GM12878 (cell line): Measurements from ENCODE around the gene MOXD1. TPM values are rescaled to one million over a fixed set of nuclear protein-coding genes. Genes with fewer than 3 reads are reported as not detected.

ENCODE experiments used
- ATAC-seq: fragments of 200-7000 bp; cut with Tn5 transposase; 3 replicates; pipeline ENCODE4 v1.9.1; 2020; ENCODE audit warnings: mild to moderate bottlenecking, moderate library complexity
- BruUV-seq: library from RNA; stranded (reverse); fragments of 400-500 nt; replicated peaks from 2 replicates; lab custom pipeline; 2021; lab: Mats Ljungman, UMichigan
- CTCF ChIA-PET: fragments of 300-600 bp; sonication (Branson Sonifier 250); formaldehyde crosslinking; extraction: SDS; loops from one replicate; lab custom pipeline; 2021; ENCODE audit warnings: inconsistent platforms; lab: Yijun Ruan, JAX
- POLR2A ChIA-PET: fragments of 350-600 bp; formaldehyde crosslinking; extraction: SDS; loops from one replicate; lab custom pipeline; 2021; ENCODE audit warnings: inconsistent platforms; lab: Charles Lee
- RAD21 ChIA-PET: fragments of 300-600 bp; sonication (Branson Sonifier 250); formaldehyde crosslinking; loops from one replicate; lab custom pipeline; 2023; ENCODE audit warnings: antibody characterized with exemption; ENCODE audit not compliant: unreplicated experiment; lab: Charles Lee
- SMC1A ChIA-PET: fragments of 300-600 bp; sonication (Branson Sonifier 250); formaldehyde crosslinking; loops from one replicate; lab custom pipeline; 2023; ENCODE audit not compliant: unreplicated experiment, uncharacterized antibody; lab: Charles Lee
- DNase-seq: peaks from one replicate; pipeline ENCODE4 v3.0.0-alpha.2; 2011; ENCODE audit warnings: low read depth, low spot score
- FAIRE-seq: peaks from 3 replicates; lab custom pipeline; 2011; peaks lifted over from hg19 to GRCh38; lab: Jason Lieb, UNC
- H2AFZ ChIP-seq: 2 replicates; pipeline ENCODE4 v1.6.0; 2011; ENCODE audit warnings: low read depth, low read length, control low read depth; ENCODE audit not compliant: control insufficient read depth
- H3K27ac ChIP-seq: 2 replicates; pipeline ENCODE4 v1.5.1; 2011; ENCODE audit warnings: control low read depth; ENCODE audit not compliant: control insufficient read depth, insufficient read depth
- H3K27me3 ChIP-seq, 2 experiments: replicated peaks in 1 of 2; 2 replicates each; pipeline versions ENCODE4 v1.6.0 to v1.6.1; 2011; ENCODE audit warnings: low read length in 1 of 2; ENCODE audit not compliant: control insufficient read depth in 2 of 2, insufficient read depth in 2 of 2
- H3K36me3 ChIP-seq, 2 experiments: 2 replicates each; pipeline ENCODE4 v1.5.1; 2011; ENCODE audit warnings: low read length in 1 of 2; ENCODE audit not compliant: control insufficient read depth in 2 of 2, insufficient read depth in 2 of 2
- H3K4me1 ChIP-seq: 2 replicates; pipeline ENCODE4 v1.6.1; 2011; ENCODE audit warnings: mild to moderate bottlenecking, low read length, moderate library complexity, mixed read lengths; ENCODE audit not compliant: control insufficient read depth, insufficient read depth
- H3K4me2 ChIP-seq: 2 replicates; pipeline ENCODE4 v1.6.0; 2011; ENCODE audit warnings: control low read depth; ENCODE audit not compliant: control insufficient read depth, insufficient read depth
- H3K4me3 ChIP-seq: fragments of 200-600 bp; sonication (generic); 2 replicates; pipeline ENCODE4 v1.5.1; 2016
- H3K79me2 ChIP-seq: 2 replicates; pipeline ENCODE4 v1.6.0; 2011; ENCODE audit warnings: low read length; ENCODE audit not compliant: control insufficient read depth, insufficient read depth
- H3K9ac ChIP-seq: 2 replicates; pipeline ENCODE4 v1.8.0; 2011; ENCODE audit warnings: low read length, control low read depth, mixed read lengths; ENCODE audit not compliant: control insufficient read depth, insufficient read depth
- H3K9me3 ChIP-seq: replicated peaks from 3 replicates; pipeline ENCODE4 v1.5.1; 2011; ENCODE audit warnings: mild to moderate bottlenecking, low read length; ENCODE audit not compliant: control insufficient read depth, insufficient read depth
- H4K20me1 ChIP-seq: 2 replicates; pipeline ENCODE4 v1.6.0; 2011; ENCODE audit not compliant: control insufficient read depth, insufficient read depth
- ATF7 ChIP-seq: fragments of 450-650 bp; IDR thresholded peaks from 2 replicates; pipeline ENCODE4 v1.6.1; 2016; ENCODE audit warnings: low read depth, mild to moderate bottlenecking
- CBX5 ChIP-seq: sonication (generic); IDR thresholded peaks from 2 replicates; pipeline ENCODE4 v1.6.1; 2016; ENCODE audit warnings: low read depth, moderate library complexity, mild to moderate bottlenecking, inconsistent platforms
- EGR1 ChIP-seq, 2 experiments: IDR thresholded peaks; 1 replicate in 1 of 2; 2 replicates in 1 of 2; pipeline ENCODE4 v1.6.1; 2011 to 2012; ENCODE audit warnings: low read depth in 2 of 2, low read length in 2 of 2, borderline replicate concordance in 1 of 2, mild to moderate bottlenecking in 1 of 2, moderate library complexity in 1 of 2
- HCFC1 ChIP-seq: fragments of 150-350 bp; IDR thresholded peaks from 2 replicates; pipeline ENCODE4 v1.6.1; 2014; ENCODE audit warnings: low read length
- HDAC6 ChIP-seq: fragments of 200-600 bp; sonication (generic); IDR thresholded peaks from one replicate; pipeline ENCODE4 v1.8.0; 2017; ENCODE audit warnings: antibody characterized with exemption; ENCODE audit not compliant: unreplicated experiment
- NR2C1 ChIP-seq: fragments of 450-650 bp; IDR thresholded peaks from 2 replicates; pipeline ENCODE4 v1.6.1; 2017; ENCODE audit warnings: antibody characterized with exemption, mild to moderate bottlenecking, moderate library complexity
- NR2F1 ChIP-seq: fragments of 450-650 bp; conservative IDR thresholded peaks from 2 replicates; pipeline ENCODE4 v1.6.1; 2017; ENCODE audit warnings: mild to moderate bottlenecking
- RB1 ChIP-seq: fragments of 450-650 bp; formaldehyde crosslinking; IDR thresholded peaks from 2 replicates; pipeline ENCODE4 v1.6.1; 2017; ENCODE audit warnings: mild to moderate bottlenecking, borderline replicate concordance
- SREBF1 ChIP-seq: IDR thresholded peaks from 2 replicates; pipeline ENCODE4 v1.6.1; 2012; ENCODE audit warnings: mild to moderate bottlenecking, low read length
- STAT3 ChIP-seq: IDR thresholded peaks from 2 replicates; pipeline ENCODE4 v1.6.1; 2011; ENCODE audit warnings: low read depth, low read length, improper control_type of control experiment
- SUPT20H ChIP-seq: IDR thresholded peaks from 2 replicates; pipeline ENCODE4 v1.6.1; 2011; ENCODE audit warnings: low read depth, mild to moderate bottlenecking, low read length, moderate library complexity, borderline replicate concordance; ENCODE audit not compliant: control insufficient read depth
- YY1 ChIP-seq: IDR thresholded peaks from 2 replicates; pipeline ENCODE4 v1.6.1; 2011; ENCODE audit warnings: low read depth, mild to moderate bottlenecking, low read length
- WGBS: methylation state at CpG from one replicate; pipeline ENCODE4 v1.1.6; 2016; ENCODE audit warnings: low lambda C conversion rate; ENCODE audit not compliant: insufficient replicate concordance, insufficient coverage; ENCODE audit errors: missing lambda C conversion rate; 5-methylcytosine and 5-hydroxymethylcytosine counted together
- in situ Hi-C: fragments of 300-500 bp; cut with MboI; formaldehyde crosslinking; loops from 9 replicates; pipeline ENCODE4 v1.14.3; 2018; ENCODE audit warnings: mixed read lengths
- intact Hi-C: fragments of 100-400 bp; cut with micrococcal nuclease; formaldehyde crosslinking; loops from one replicate; pipeline ENCODE4 v1.14.2; 2022; ENCODE audit not compliant: unreplicated experiment
- polyA plus RNA-seq, 11 experiments: library from polyadenylated mRNA; depleted of rRNA in 4 of 11; unstranded in 6 of 11; stranded (reverse) in 5 of 11; fragments of >200 nt; fragmentation: Nextera tagmentation in 4 of 11; fragmentation: Illumina TruSeq in 1 of 11; extraction: Ambion mirVana in 4 of 11; extraction: Trizol in 1 of 11; gene quantifications; 1 replicate in 1 of 11; 2 replicates in 10 of 11; pipeline versions ENCODE4 v1.2.1 to v1.2.3, GENCODE V29; 2011 to 2016; ENCODE audit warnings: inconsistent platforms in 2 of 11, missing spikeins in 2 of 11, low read depth in 1 of 11
- total RNA-seq, 4 experiments: library from RNA; depleted of rRNA in 3 of 4; stranded (reverse); fragments of >200 nt in 3 of 4; fragmentation: Illumina TruSeq in 1 of 4; extraction: Trizol in 1 of 4; gene quantifications; 2 replicates each; pipeline versions ENCODE4 v1.2.1 to v1.2.3, GENCODE V29; 2013 to 2021
- TF ChIP-seq, protein P1 (sequence below): fragments of 450-650 bp; IDR thresholded peaks from 2 replicates; pipeline ENCODE4 v1.6.1; 2017; ENCODE audit warnings: mild to moderate bottlenecking, moderate library complexity

The MOXD1 gene
- total and polyA plus RNA-seq, 10 of the 15 experiments (the other 5 are each of a cell fraction or from before 2014, with no cell fraction given): 0.03 to 2.1 (median 0.64) TPM

DNA sequence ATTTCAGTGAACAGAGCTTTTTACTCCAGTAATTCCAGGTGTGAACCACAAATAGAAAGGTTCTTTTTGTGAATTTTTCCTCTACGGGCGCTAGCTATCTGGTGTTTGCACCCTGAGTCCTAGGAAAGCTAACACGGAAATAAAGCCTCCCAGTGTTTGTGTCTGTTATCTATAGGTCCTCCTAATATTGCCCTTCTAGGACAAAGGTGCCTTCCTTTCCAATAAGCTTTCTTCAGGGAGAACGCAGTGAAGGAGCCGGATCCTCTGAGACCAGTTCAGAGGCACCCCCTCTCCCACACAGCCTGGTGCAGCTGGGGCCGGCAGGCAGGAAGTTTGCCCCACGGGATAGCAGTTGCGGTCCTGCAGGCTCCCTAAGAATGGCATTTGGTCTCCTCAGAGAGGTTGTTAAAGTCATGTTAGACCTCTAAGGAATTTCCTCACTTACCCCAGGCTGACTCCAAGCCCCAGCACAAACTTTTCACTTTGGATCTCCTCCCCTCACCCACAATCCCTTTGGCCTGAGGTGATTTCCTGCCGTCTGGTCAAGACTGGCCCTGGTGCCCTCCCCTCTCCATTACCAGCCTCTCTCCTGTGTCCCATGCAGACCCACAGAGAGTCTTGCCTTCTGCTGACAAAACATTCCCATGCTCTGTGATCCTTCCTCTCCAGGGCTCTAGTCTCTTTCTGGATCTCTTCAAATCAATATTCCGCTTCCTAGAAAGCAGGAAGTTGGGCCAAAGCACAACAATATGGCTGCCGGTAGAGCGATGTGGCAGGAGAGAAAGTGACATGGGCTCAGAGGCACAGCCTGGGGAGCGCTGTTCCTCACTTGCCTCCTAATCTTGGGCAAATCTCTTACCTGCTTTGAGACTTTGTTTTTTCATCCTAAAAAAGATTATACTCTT, 126.0 kb downstream of the MOXD1 start:
- ChIA-PET CTCF (interaction anchor here (8.4 to 15.9 kb wide), 2 partner anchors 19 to 210 kb away, joined by 263 to 462 read pairs; no protein-coding TSS in a partner anchor), POLR2A (no interaction called here), SMC1A (interaction anchor here (0.7 to 1.9 kb wide), 3 partner anchors 23 to 209 kb away, joined by 3 to 6 read pairs (median 3); no protein-coding TSS in a partner anchor), RAD21 (interaction anchor here (1.4 kb wide), 1 partner anchor 209 kb away, joined by 5 read pairs; no protein-coding TSS in a partner anchor)
- intact Hi-C loops: no loop called here
- FAIRE-seq (no peak), ATAC-seq (no peak), DNase-seq (no peak)
- 45% methylated on average over 13 of the region's 13 CpGs for WGBS
- no peaks in the 10 kb centered on the region; a peak in 2 of 4 replicates for H3K27me3 ChIP-seq
- no peak overlapping the region for H3K4me3 ChIP-seq
- TF ChIP-seq HDAC6 (no peak), HCFC1 (no peak), SREBF1 (no peak), NR2C1 (no peak), SUPT20H (no peak), YY1 (no peak), RB1 (no peak), NR2F1 (no peak), EGR1 (IDR thresholded peaks at IDR 0.05; ENCODE audit: borderline replicate concordance in 1 of 2, low read depth in 2 of 2, low read length in 2 of 2) (no peak), ATF7 (no peak), STAT3 (no peak), CBX5 (no peak)
- TF ChIP-seq, protein P1, sequence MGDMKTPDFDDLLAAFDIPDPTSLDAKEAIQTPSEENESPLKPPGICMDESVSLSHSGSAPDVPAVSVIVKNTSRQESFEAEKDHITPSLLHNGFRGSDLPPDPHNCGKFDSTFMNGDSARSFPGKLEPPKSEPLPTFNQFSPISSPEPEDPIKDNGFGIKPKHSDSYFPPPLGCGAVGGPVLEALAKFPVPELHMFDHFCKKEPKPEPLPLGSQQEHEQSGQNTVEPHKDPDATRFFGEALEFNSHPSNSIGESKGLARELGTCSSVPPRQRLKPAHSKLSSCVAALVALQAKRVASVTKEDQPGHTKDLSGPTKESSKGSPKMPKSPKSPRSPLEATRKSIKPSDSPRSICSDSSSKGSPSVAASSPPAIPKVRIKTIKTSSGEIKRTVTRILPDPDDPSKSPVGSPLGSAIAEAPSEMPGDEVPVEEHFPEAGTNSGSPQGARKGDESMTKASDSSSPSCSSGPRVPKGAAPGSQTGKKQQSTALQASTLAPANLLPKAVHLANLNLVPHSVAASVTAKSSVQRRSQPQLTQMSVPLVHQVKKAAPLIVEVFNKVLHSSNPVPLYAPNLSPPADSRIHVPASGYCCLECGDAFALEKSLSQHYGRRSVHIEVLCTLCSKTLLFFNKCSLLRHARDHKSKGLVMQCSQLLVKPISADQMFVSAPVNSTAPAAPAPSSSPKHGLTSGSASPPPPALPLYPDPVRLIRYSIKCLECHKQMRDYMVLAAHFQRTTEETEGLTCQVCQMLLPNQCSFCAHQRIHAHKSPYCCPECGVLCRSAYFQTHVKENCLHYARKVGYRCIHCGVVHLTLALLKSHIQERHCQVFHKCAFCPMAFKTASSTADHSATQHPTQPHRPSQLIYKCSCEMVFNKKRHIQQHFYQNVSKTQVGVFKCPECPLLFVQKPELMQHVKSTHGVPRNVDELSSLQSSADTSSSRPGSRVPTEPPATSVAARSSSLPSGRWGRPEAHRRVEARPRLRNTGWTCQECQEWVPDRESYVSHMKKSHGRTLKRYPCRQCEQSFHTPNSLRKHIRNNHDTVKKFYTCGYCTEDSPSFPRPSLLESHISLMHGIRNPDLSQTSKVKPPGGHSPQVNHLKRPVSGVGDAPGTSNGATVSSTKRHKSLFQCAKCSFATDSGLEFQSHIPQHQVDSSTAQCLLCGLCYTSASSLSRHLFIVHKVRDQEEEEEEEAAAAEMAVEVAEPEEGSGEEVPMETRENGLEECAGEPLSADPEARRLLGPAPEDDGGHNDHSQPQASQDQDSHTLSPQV: no peak
- no peak overlapping the region for H2AFZ ChIP-seq
- H3K9me3 ChIP-seq: no peaks in the 10 kb centered on the region
- no TSS peak for BruUV-seq
- in situ Hi-C loops: loop anchor here (5.0 kb wide), 1 partner anchor 207 kb away; no protein-coding TSS in a partner anchor
- H3K9ac ChIP-seq: no peak overlapping the region
- no peak overlapping the region for H3K4me2 ChIP-seq
- no peaks in the 10 kb centered on the region for H3K36me3 ChIP-seq
- no peaks in the 10 kb centered on the region for H4K20me1 ChIP-seq
- no peaks in the 10 kb centered on the region; the same call in 1 of the 2 replicates for H3K4me1 ChIP-seq
- H3K27ac ChIP-seq: no peak overlapping the region
- no peaks in the 10 kb centered on the region for H3K79me2 ChIP-seq
